Stomach (tissue), 9 donors: ENCODE measurements around the gene CPSF7. TPM values are rescaled to one million over a fixed set of nuclear protein-coding genes. Genes with fewer than 3 reads are reported as not detected.

Source experiments
- DNase-seq, 2 donors: peaks; one replicate each; pipeline versions ENCODE4 v3.0.0 to v3.0.0-alpha.2; 2013 to 2019
- H3K27ac ChIP-seq, 5 donors: fragments of 200-600 bp in 4 of 5; sonication (generic) in 4 of 5; one replicate each; pipeline ENCODE4 v1.5.1; 2013 to 2019; ENCODE audit warnings: mild to moderate bottlenecking in 1 of 5, moderate library complexity in 1 of 5
- H3K27me3 ChIP-seq, 3 donors: fragments of 200-600 bp; sonication (generic); one replicate each; pipeline ENCODE4 v1.5.1; 2017 to 2019; ENCODE audit warnings: mixed run types in 1 of 3
- H3K36me3 ChIP-seq, 4 donors: fragments of 200-600 bp; sonication (generic); 1 replicate in 3 of 4; 2 replicates in 1 of 4; pipeline ENCODE4 v1.5.1; 2016 to 2019
- H3K4me1 ChIP-seq, 4 donors: fragments of 200-600 bp; sonication (generic); one replicate each; pipeline ENCODE4 v1.5.1; 2016 to 2019
- H3K4me3 ChIP-seq, 4 donors: fragments of 200-600 bp; sonication (generic) in 3 of 4; one replicate each; pipeline ENCODE4 v1.5.1; 2016 to 2019; ENCODE audit warnings: mild to moderate bottlenecking in 1 of 4
- H3K9me3 ChIP-seq, 4 donors: fragments of 200-600 bp; sonication (generic); one replicate each; pipeline ENCODE4 v1.5.1; 2016 to 2019
- CTCF ChIP-seq, 7 experiments: fragments of 450-650 bp in 4 of 7; fragments of 200-600 bp in 3 of 7; sonication (generic) in 3 of 7; IDR thresholded peaks; one replicate each; pipeline ENCODE4 v1.5.1; 2016 to 2019; ENCODE audit warnings: antibody characterized with exemption in 7 of 7, control low read depth in 2 of 7, mild to moderate bottlenecking in 1 of 7
- EP300 ChIP-seq: sonication (generic); formaldehyde crosslinking; IDR thresholded peaks from one replicate; pipeline ENCODE4 v1.6.1; 2017; ENCODE audit warnings: antibody characterized with exemption
- POLR2A ChIP-seq, 4 donors: fragments of 450-650 bp; IDR thresholded peaks; one replicate each; pipeline ENCODE4 v1.6.1; 2016; ENCODE audit warnings: antibody characterized with exemption in 4 of 4, control low read depth in 2 of 4, mild to moderate bottlenecking in 1 of 4, moderate library complexity in 1 of 4
- POLR2AphosphoS5 ChIP-seq, 3 donors: sonication (generic); formaldehyde crosslinking; IDR thresholded peaks; one replicate each; pipeline ENCODE4 v1.6.1; 2016; ENCODE audit warnings: antibody characterized with exemption in 3 of 3
- WGBS, 5 donors: extraction: QIAGEN DNeasy Blood & Tissue Kit in 3 of 5; methylation state at CpG; one replicate each; pipeline versions ENCODE4 v1.1.5 to v1.1.7; 2013 to 2018; 5-methylcytosine and 5-hydroxymethylcytosine counted together
- intact Hi-C: fragments of 100-400 bp; cut with DNase I; formaldehyde crosslinking; loops from one replicate; pipeline ENCODE4 v1.15.1; 2023; ENCODE audit warnings: low total_unique reads
- polyA plus RNA-seq, 3 donors: library from polyadenylated mRNA; stranded (reverse); fragments of 200-250 nt; gene quantifications; one replicate each; pipeline ENCODE4 v1.2.3, GENCODE V29; 2013
- total RNA-seq, 5 donors: library from RNA; depleted of rRNA; stranded (reverse); fragments of >200 nt; gene quantifications; one replicate each; pipeline versions ENCODE4 v1.1.0 to v1.2.3, GENCODE V29; 2014 to 2016
- donor health status: healthy with polysubstance abuse.
- donor health status: Bipolar disorder and iron deficiency.
- donor health status: healthy.

The CPSF7 gene
- total and polyA plus RNA-seq, 8 donors = 21.7 to 249 (median 34.9) TPM

GRCh38 chr11:61425367-61426131 is 4.2 kb downstream of the CPSF7 start:
- H3K4me1 ChIP-seq = peaks cover 10 to 81% (median 46%) of the 10 kb centered on the region in 4 donors
- intact Hi-C loops = no loop called here
- no peak for DNase-seq
- WGBS, 5 donors = 65 to 95% (median 78%) methylated on average over 1 of the region's 1 CpG
- H3K36me3 ChIP-seq = peaks cover 62 to 80% (median 79%) of the 10 kb centered on the region in 4 donors
- H3K27ac ChIP-seq = peak overlapping the region in 1 of 5 donors; percentile 16
- TF ChIP-seq POLR2A (IDR thresholded peaks at IDR 0.05) = no peak
- TF ChIP-seq EP300 = no peak
- TF ChIP-seq POLR2AphosphoS5 (IDR thresholded peaks at IDR 0.05) = no peak
- TF ChIP-seq CTCF (IDR thresholded peaks at IDR 0.05) = no peak
- no peak overlapping the region for H3K4me3 ChIP-seq
- no peaks in the 10 kb centered on the region for H3K27me3 ChIP-seq
- no peaks in the 10 kb centered on the region for H3K9me3 ChIP-seq

GRCh38 chr11:61422226-61422625 is 7.5 kb downstream of the CPSF7 start:
- intact Hi-C loops = no loop called here
- H3K4me1 ChIP-seq = peaks cover 3 to 71% (median 39%) of the 10 kb centered on the region in 4 donors
- WGBS, 5 donors = 80 to 89% (median 86%) methylated on average over 3 of the region's 3 CpGs
- H3K9me3 ChIP-seq = no peaks in the 10 kb centered on the region
- H3K27me3 ChIP-seq = no peaks in the 10 kb centered on the region
- no peak for DNase-seq
- H3K27ac ChIP-seq = no peak overlapping the region
- H3K4me3 ChIP-seq = no peak overlapping the region
- peaks cover 78 to 99% (median 97%) of the 10 kb centered on the region in 4 donors for H3K36me3 ChIP-seq
- no peak for TF ChIP-seq EP300
- no peak for TF ChIP-seq CTCF (IDR thresholded peaks at IDR 0.05)
- no peak for TF ChIP-seq POLR2A (IDR thresholded peaks at IDR 0.05)
- TF ChIP-seq POLR2AphosphoS5 (IDR thresholded peaks at IDR 0.05) = no peak

GRCh38 chr11:61418136-61418535 is 11.6 kb downstream of the CPSF7 start:
- peak overlapping the region in 1 of 5 donors; percentile 43 for H3K27ac ChIP-seq
- H3K4me3 ChIP-seq = no peak overlapping the region
- H3K36me3 ChIP-seq = peaks cover 82 to 99% (median 97%) of the 10 kb centered on the region in 4 donors
- no peak for TF ChIP-seq EP300
- TF ChIP-seq POLR2AphosphoS5 (IDR thresholded peaks at IDR 0.05) = no peak
- no peak for TF ChIP-seq CTCF (IDR thresholded peaks at IDR 0.05)
- TF ChIP-seq POLR2A (IDR thresholded peaks at IDR 0.05) = no peak
- intact Hi-C loops = no loop called here
- H3K27me3 ChIP-seq = no peaks in the 10 kb centered on the region
- H3K4me1 ChIP-seq = peaks cover 0 to 62% (median 32%) of the 10 kb centered on the region in 4 donors
- DNase-seq = no peak
- H3K9me3 ChIP-seq = no peaks in the 10 kb centered on the region

- no peaks in the 10 kb centered on the region for H3K27me3 ChIP-seq
- H3K36me3 ChIP-seq = peaks cover 86 to 100% (median 100%) of the 10 kb centered on the region in 4 donors
- intact Hi-C loops = no loop called here
- no peaks in the 10 kb centered on the region for H3K9me3 ChIP-seq
- WGBS, 5 donors = 52 to 73% (median 69%) methylated on average over 2 of the region's 2 CpGs
- peak overlapping the region in 1 of 5 donors; percentile 43 for H3K27ac ChIP-seq
- no peak for TF ChIP-seq POLR2AphosphoS5 (IDR thresholded peaks at IDR 0.05)
- no peak for TF ChIP-seq CTCF (IDR thresholded peaks at IDR 0.05)
- TF ChIP-seq POLR2A (IDR thresholded peaks at IDR 0.05) = no peak
- no peak for TF ChIP-seq EP300
- no peak for DNase-seq
- H3K4me3 ChIP-seq = no peak overlapping the region
- peaks cover 0 to 60% (median 30%) of the 10 kb centered on the region in 4 donors for H3K4me1 ChIP-seq
Observed at GRCh38 chr11:61417670-61418069, 12.1 kb downstream of the CPSF7 start.
